Breast epithelium (tissue), 4 donors: ENCODE results near the gene DEXI. TPM values are rescaled to one million over a fixed set of nuclear protein-coding genes. Genes with fewer than 3 reads are reported as not detected.

Experiments
- DNase-seq, 2 donors: peaks; one replicate each; pipeline ENCODE4 v3.0.0-alpha.2; 2019; ENCODE audit warnings: low spot score in 2 of 2
- H3K27ac ChIP-seq, 2 donors: fragments of 200-600 bp; sonication (generic) in 1 of 2; one replicate each; pipeline ENCODE4 v1.5.1; 2016 to 2019; ENCODE audit warnings: mild to moderate bottlenecking in 1 of 2
- H3K27me3 ChIP-seq, 2 donors: fragments of 200-600 bp; sonication (generic) in 1 of 2; one replicate each; pipeline versions ENCODE4 v1.5.1 to v1.6.0; 2017 to 2019; ENCODE audit warnings: control low read depth in 1 of 2, mild to moderate bottlenecking in 1 of 2
- H3K36me3 ChIP-seq: fragments of 200-600 bp; one replicate; pipeline ENCODE4 v1.5.1; 2019
- H3K4me1 ChIP-seq, 2 donors: fragments of 200-600 bp; sonication (generic); one replicate each; pipeline ENCODE4 v1.5.1; 2016 to 2019; ENCODE audit warnings: control low read depth in 1 of 2
- H3K4me3 ChIP-seq, 3 donors: fragments of 200-600 bp; sonication (generic); 1 replicate in 2 of 3; 2 replicates in 1 of 3; pipeline ENCODE4 v1.5.1; 2016 to 2019; ENCODE audit warnings: mild to moderate bottlenecking in 3 of 3, moderate library complexity in 2 of 3
- H3K9me3 ChIP-seq, 2 donors: fragments of 200-600 bp; sonication (generic) in 1 of 2; one replicate each; pipeline ENCODE4 v1.5.1; 2016 to 2019; ENCODE audit warnings: control low read depth in 1 of 2
- CTCF ChIP-seq, 3 donors: fragments of 450-650 bp; IDR thresholded peaks; one replicate each; pipeline ENCODE4 v1.5.1; 2016 to 2017; ENCODE audit warnings: antibody characterized with exemption in 3 of 3, mild to moderate bottlenecking in 3 of 3, moderate library complexity in 3 of 3
- POLR2A ChIP-seq: fragments of 450-650 bp; IDR thresholded peaks from one replicate; pipeline ENCODE4 v1.6.1; 2016; ENCODE audit warnings: antibody characterized with exemption, mild to moderate bottlenecking, moderate library complexity
- POLR2AphosphoS5 ChIP-seq, 3 donors: sonication (generic); formaldehyde crosslinking; IDR thresholded peaks; one replicate each; pipeline ENCODE4 v1.6.1; 2017; ENCODE audit warnings: antibody characterized with exemption in 3 of 3
- intact Hi-C: fragments of 100-400 bp; cut with DNase I; formaldehyde crosslinking; loops from one replicate; pipeline ENCODE4 v1.15.1; 2023; ENCODE audit warnings: low total_unique reads
- total RNA-seq, 3 donors: library from RNA; depleted of rRNA; stranded (reverse); fragments of >200 nt; gene quantifications; one replicate each; pipeline ENCODE4 v1.1.0, GENCODE V29; 2016

DEXI gene
- total RNA-seq, 3 donors from 2014 or later, result 50.3 to 88.5 (median 52.8) TPM

- no peaks in the 10 kb centered on the region for H3K36me3 ChIP-seq
- no peak overlapping the region for H3K4me3 ChIP-seq
- H3K4me1 ChIP-seq, result peaks cover 0 to 13% of the 10 kb centered on the region in 2 donors
- intact Hi-C loops, result no loop called here
- H3K27me3 ChIP-seq, result no peaks in the 10 kb centered on the region
- DNase-seq, result no peak
- H3K9me3 ChIP-seq, result no peaks in the 10 kb centered on the region
- H3K27ac ChIP-seq, result peak overlapping the region in 1 of 2 donors; percentile 60
- TF ChIP-seq POLR2AphosphoS5 (IDR thresholded peaks at IDR 0.05), result no peak
Observed at GRCh38 chr16:10950393-10950792, 8.1 kb upstream of the DEXI start.

DNA sequence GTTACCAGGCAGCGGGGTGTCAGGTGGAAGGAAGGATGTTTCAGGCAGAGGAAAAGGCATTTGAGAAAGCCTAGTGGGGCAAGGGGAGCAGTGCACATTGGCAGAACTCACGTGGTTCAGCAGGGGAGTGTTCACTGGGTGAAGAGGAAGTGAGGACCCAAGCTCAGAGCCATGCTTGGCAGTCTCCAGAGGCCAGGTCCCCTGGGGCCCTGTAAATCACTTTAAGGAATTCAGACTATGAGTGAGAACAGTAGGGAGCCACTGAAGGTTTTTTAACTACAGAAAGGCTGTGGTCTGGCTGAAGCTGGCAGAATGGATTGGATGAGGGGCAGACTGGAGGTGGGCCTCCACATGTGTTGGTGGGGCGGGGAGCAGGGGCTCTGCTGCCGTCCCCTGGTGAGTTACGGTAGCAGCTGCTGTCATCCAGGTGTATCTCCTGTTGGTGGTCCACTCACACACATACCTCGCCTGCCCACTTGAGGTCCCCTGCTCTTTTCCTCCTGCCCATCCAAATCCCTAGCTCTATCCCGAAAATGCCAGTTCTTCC, 7.2 kb upstream of the DEXI start:
- intact Hi-C loops, result no loop called here
- DNase-seq, result no peak
- Histone ChIP-seq H3K36me3 (no peaks in the 10 kb centered on the region), H3K9me3 (no peaks in the 10 kb centered on the region), H3K4me1 (peaks cover 0 to 15% of the 10 kb centered on the region in 2 donors), H3K4me3 (no peak overlapping the region), H3K27ac (peak overlapping the region; percentile 60), H3K27me3 (no peaks in the 10 kb centered on the region)
- TF ChIP-seq CTCF (IDR thresholded peaks at IDR 0.05) (peak in 1 of 3 donors; percentile 38), POLR2AphosphoS5 (IDR thresholded peaks at IDR 0.05) (no peak), POLR2A (no peak)

GRCh38 chr16:10947211-10947787, 5.0 kb upstream of the DEXI start:
- H3K36me3 ChIP-seq, result no peaks in the 10 kb centered on the region
- no peaks in the 10 kb centered on the region for H3K9me3 ChIP-seq
- H3K4me3 ChIP-seq, result peak overlapping the region in 1 of 3 donors; percentile 94
- TF ChIP-seq CTCF (IDR thresholded peaks at IDR 0.05) (no peak), POLR2AphosphoS5 (IDR thresholded peaks at IDR 0.05) (no peak), POLR2A (no peak)
- DNase-seq, result no peak
- peaks cover 5 to 17% of the 10 kb centered on the region in 2 donors for H3K4me1 ChIP-seq
- H3K27me3 ChIP-seq, result no peaks in the 10 kb centered on the region
- intact Hi-C loops, result no loop called here
- peak overlapping the region; percentile 28 to 37 for H3K27ac ChIP-seq

- H3K27ac ChIP-seq, result peak overlapping the region; percentile 37 to 65
- peak in 1 of 2 donors; percentile 65 for DNase-seq
- TF ChIP-seq POLR2A (no peak), CTCF (IDR thresholded peaks at IDR 0.05) (no peak), POLR2AphosphoS5 (IDR thresholded peaks at IDR 0.05) (no peak)
- no peaks in the 10 kb centered on the region for H3K27me3 ChIP-seq
- peak overlapping the region in 2 of 3 donors; percentile 94 to 96 for H3K4me3 ChIP-seq
- H3K36me3 ChIP-seq, result no peaks in the 10 kb centered on the region
- H3K4me1 ChIP-seq, result peaks cover 5 to 17% of the 10 kb centered on the region in 2 donors
- intact Hi-C loops, result no loop called here
- H3K9me3 ChIP-seq, result no peaks in the 10 kb centered on the region
Observed at GRCh38 chr16:10946308-10946707, 4.0 kb upstream of the DEXI start.

DNA sequence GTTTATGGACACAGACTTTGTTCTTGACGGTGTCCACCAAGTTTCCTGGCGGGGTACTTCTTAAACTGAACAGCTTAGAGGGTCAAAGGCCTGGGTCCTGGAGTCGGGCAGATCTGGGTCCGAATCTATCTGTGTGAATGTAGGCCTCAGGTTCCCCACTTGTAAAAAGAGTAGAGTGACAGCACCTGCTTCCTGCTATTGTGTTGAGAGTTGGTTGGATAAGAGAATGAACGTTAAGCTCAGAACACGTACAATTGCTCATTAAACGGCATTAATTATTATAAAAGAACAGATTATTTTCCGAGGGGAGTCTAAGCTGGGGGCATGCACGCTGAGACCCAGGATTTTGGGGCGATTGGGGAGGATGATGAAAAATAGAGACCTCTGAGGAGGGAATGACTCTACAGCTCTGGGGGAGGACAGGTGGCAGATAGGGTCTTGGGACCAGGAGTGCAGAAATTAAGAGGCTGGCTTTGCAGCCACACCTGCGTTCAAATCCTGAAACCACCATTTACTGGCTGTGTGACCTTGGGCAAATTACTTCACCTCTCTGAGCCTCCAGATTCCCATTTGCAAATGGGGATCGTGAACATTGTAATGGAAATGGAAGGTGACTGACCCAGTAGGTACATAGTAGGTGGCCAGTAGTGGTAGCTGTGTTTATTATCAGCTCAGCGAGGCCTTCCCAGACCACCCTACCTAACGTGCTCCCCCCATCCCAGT, 3.0 kb upstream of the DEXI start:
- Histone ChIP-seq H3K4me3 (peak overlapping the region; percentile 94 to 96 (median 96)), H3K36me3 (no peaks in the 10 kb centered on the region), H3K27me3 (no peaks in the 10 kb centered on the region), H3K4me1 (peaks cover 8 to 27% of the 10 kb centered on the region in 2 donors), H3K9me3 (no peaks in the 10 kb centered on the region), H3K27ac (peak overlapping the region; percentile 83 to 86)
- no peak for TF ChIP-seq CTCF (IDR thresholded peaks at IDR 0.05)
- TF ChIP-seq POLR2AphosphoS5 (IDR thresholded peaks at IDR 0.05), result no peak
- TF ChIP-seq POLR2A, result no peak
- no peak for DNase-seq
- intact Hi-C loops, result no loop called here
